ENCODE data around the gene C1orf21. TPM values are rescaled to one million over a fixed set of nuclear protein-coding genes. Genes with fewer than 3 reads are reported as not detected.

C1orf21 gene
- total and polyA plus RNA-seq, 2 donors (not counting 1 experiment from before 2014, with no cell fraction given), result 53.0 to 95.4 TPM

- Histone ChIP-seq H3K27me3 (ENCODE audit: control insufficient read depth, insufficient read depth, low read length) (no peaks in the 10 kb centered on the region), H3K36me3 (ENCODE audit: control insufficient read depth, insufficient read depth, low read length) (no peaks in the 10 kb centered on the region), H3K79me2 (ENCODE audit: control insufficient read depth, insufficient read depth, low read length) (peaks cover 3% of the 10 kb centered on the region), H4K20me1 (ENCODE audit: control insufficient read depth, extremely low read depth, insufficient read depth, low read length) (no peaks in the 10 kb centered on the region), H3K4me3 (replicated peaks in 1 of 4; ENCODE audit: control extremely low read depth in 1 of 4, insufficient read depth in 1 of 4, low read depth in 3 of 4, low read length in 4 of 4) (no peak overlapping the region), H3K27ac (ENCODE audit: insufficient read depth, low read length) (no peak overlapping the region), H3K9me3 (ENCODE audit: control insufficient read depth, insufficient read depth, low read depth, low read length) (no peaks in the 10 kb centered on the region), H2AFZ (ENCODE audit: low read length) (no peak overlapping the region), H3K9ac (ENCODE audit: insufficient read depth, low read length) (no peak overlapping the region), H3K4me1 (ENCODE audit: control insufficient read depth, extremely low read depth, insufficient read depth, low read length) (no peaks in the 10 kb centered on the region), H3K4me2 (ENCODE audit: extremely low read depth, insufficient read depth, low read length) (no peak overlapping the region)
- TF ChIP-seq, protein P1, sequence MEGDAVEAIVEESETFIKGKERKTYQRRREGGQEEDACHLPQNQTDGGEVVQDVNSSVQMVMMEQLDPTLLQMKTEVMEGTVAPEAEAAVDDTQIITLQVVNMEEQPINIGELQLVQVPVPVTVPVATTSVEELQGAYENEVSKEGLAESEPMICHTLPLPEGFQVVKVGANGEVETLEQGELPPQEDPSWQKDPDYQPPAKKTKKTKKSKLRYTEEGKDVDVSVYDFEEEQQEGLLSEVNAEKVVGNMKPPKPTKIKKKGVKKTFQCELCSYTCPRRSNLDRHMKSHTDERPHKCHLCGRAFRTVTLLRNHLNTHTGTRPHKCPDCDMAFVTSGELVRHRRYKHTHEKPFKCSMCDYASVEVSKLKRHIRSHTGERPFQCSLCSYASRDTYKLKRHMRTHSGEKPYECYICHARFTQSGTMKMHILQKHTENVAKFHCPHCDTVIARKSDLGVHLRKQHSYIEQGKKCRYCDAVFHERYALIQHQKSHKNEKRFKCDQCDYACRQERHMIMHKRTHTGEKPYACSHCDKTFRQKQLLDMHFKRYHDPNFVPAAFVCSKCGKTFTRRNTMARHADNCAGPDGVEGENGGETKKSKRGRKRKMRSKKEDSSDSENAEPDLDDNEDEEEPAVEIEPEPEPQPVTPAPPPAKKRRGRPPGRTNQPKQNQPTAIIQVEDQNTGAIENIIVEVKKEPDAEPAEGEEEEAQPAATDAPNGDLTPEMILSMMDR (conservative IDR thresholded peaks at IDR 0.05 in 1 of 2, IDR thresholded peaks at IDR 0.05 in 1 of 2; ENCODE audit: low read depth in 1 of 2, low read length in 2 of 2), result no peak
- TF ChIP-seq EZH2 (IDR thresholded peaks at IDR 0.05; ENCODE audit: low read length, missing control alignments), result no peak
- DNase-seq (ENCODE audit: low read depth in 2 of 2), result no peak
These were observed 40.9 kb downstream of the C1orf21 start for GRCh38 chr1:184427722-184428121.

- H3K4me1 ChIP-seq (ENCODE audit: control insufficient read depth, extremely low read depth, insufficient read depth, low read length), result no peaks in the 10 kb centered on the region
- no peaks in the 10 kb centered on the region for H4K20me1 ChIP-seq (ENCODE audit: control insufficient read depth, extremely low read depth, insufficient read depth, low read length)
- TF ChIP-seq, protein P1 (conservative IDR thresholded peaks at IDR 0.05 in 1 of 2, IDR thresholded peaks at IDR 0.05 in 1 of 2; ENCODE audit: low read depth in 1 of 2, low read length in 2 of 2), result no peak
- no peak for TF ChIP-seq EZH2 (IDR thresholded peaks at IDR 0.05; ENCODE audit: low read length, missing control alignments)
- no peaks in the 10 kb centered on the region for H3K27me3 ChIP-seq (ENCODE audit: control insufficient read depth, insufficient read depth, low read length)
- DNase-seq (ENCODE audit: low read depth in 2 of 2), result peak in 1 of 2 donors; percentile 2
- H3K4me2 ChIP-seq (ENCODE audit: extremely low read depth, insufficient read depth, low read length), result no peak overlapping the region
- H3K27ac ChIP-seq (ENCODE audit: insufficient read depth, low read length), result no peak overlapping the region
- no peak overlapping the region for H2AFZ ChIP-seq (ENCODE audit: low read length)
- H3K9me3 ChIP-seq (ENCODE audit: control insufficient read depth, insufficient read depth, low read depth, low read length), result no peaks in the 10 kb centered on the region
- peaks cover 3% of the 10 kb centered on the region for H3K79me2 ChIP-seq (ENCODE audit: control insufficient read depth, insufficient read depth, low read length)
- no peak overlapping the region for H3K9ac ChIP-seq (ENCODE audit: insufficient read depth, low read length)
- H3K4me3 ChIP-seq (replicated peaks in 1 of 4; ENCODE audit: control extremely low read depth in 1 of 4, insufficient read depth in 1 of 4, low read depth in 3 of 4, low read length in 4 of 4), result no peak overlapping the region
- H3K36me3 ChIP-seq (ENCODE audit: control insufficient read depth, insufficient read depth, low read length), result no peaks in the 10 kb centered on the region
These were observed 41.8 kb downstream of the C1orf21 start for GRCh38 chr1:184428604-184429003.

GRCh38 chr1:184429335-184429734, 42.5 kb downstream of the C1orf21 start:
- Histone ChIP-seq H3K4me1 (ENCODE audit: control insufficient read depth, extremely low read depth, insufficient read depth, low read length) (no peaks in the 10 kb centered on the region), H2AFZ (ENCODE audit: low read length) (no peak overlapping the region), H3K36me3 (ENCODE audit: control insufficient read depth, insufficient read depth, low read length) (no peaks in the 10 kb centered on the region), H3K4me2 (ENCODE audit: extremely low read depth, insufficient read depth, low read length) (no peak overlapping the region), H3K79me2 (ENCODE audit: control insufficient read depth, insufficient read depth, low read length) (peaks cover 2% of the 10 kb centered on the region), H3K9ac (ENCODE audit: insufficient read depth, low read length) (no peak overlapping the region), H3K9me3 (ENCODE audit: control insufficient read depth, insufficient read depth, low read depth, low read length) (no peaks in the 10 kb centered on the region), H4K20me1 (ENCODE audit: control insufficient read depth, extremely low read depth, insufficient read depth, low read length) (no peaks in the 10 kb centered on the region), H3K27me3 (ENCODE audit: control insufficient read depth, insufficient read depth, low read length) (no peaks in the 10 kb centered on the region), H3K27ac (ENCODE audit: insufficient read depth, low read length) (no peak overlapping the region), H3K4me3 (replicated peaks in 1 of 4; ENCODE audit: control extremely low read depth in 1 of 4, insufficient read depth in 1 of 4, low read depth in 3 of 4, low read length in 4 of 4) (no peak overlapping the region)
- TF ChIP-seq, protein P1 (conservative IDR thresholded peaks at IDR 0.05 in 1 of 2, IDR thresholded peaks at IDR 0.05 in 1 of 2; ENCODE audit: low read depth in 1 of 2, low read length in 2 of 2), result no peak
- TF ChIP-seq EZH2 (IDR thresholded peaks at IDR 0.05; ENCODE audit: low read length, missing control alignments), result no peak
- no peak for DNase-seq (ENCODE audit: low read depth in 2 of 2)

Data from fibroblast of lung (primary cell).